H1 (cell line): ENCODE results near the gene NRL. TPM values are rescaled to one million over a fixed set of nuclear protein-coding genes. Genes with fewer than 3 reads are reported as not detected.

Source experiments
- CTCF ChIA-PET: fragments of 300-600 bp; sonication (Branson Sonifier 250); formaldehyde crosslinking; loops from one replicate; lab custom pipeline; 2021; ENCODE audit not compliant: partially characterized antibody; lab: Charles Lee
- POLR2A ChIA-PET: fragments of 300-600 bp; sonication (Branson Sonifier 250); formaldehyde crosslinking; loops from one replicate; lab custom pipeline; 2021; ENCODE audit warnings: inconsistent platforms; ENCODE audit not compliant: partially characterized antibody; lab: Charles Lee
- DNase-seq, 2 experiments: peaks; one replicate each; pipeline versions ENCODE4 v3.0.0 to v3.0.0-alpha.2; 2010 to 2022; ENCODE audit warnings: low spot score in 2 of 2, low read depth in 1 of 2, mixed read lengths in 1 of 2
- FAIRE-seq: peaks from 2 replicates; lab custom pipeline; 2011; peaks lifted over from hg19 to GRCh38; lab: Jason Lieb, UNC
- H2AFZ ChIP-seq: 2 replicates; pipeline ENCODE4 v1.8.1; 2012; ENCODE audit warnings: low read length, inconsistent platforms
- H2AK5ac ChIP-seq: 2 replicates; pipeline ENCODE4 v1.6.1; 2013; ENCODE audit warnings: low read depth, low read length
- H2BK120ac ChIP-seq: replicated peaks from 2 replicates; pipeline ENCODE3; 2013; ENCODE audit warnings: low read depth, low read length, inconsistent platforms
- H2BK12ac ChIP-seq: 2 replicates; pipeline ENCODE4 v1.6.1; 2013; ENCODE audit warnings: low read depth, low read length
- H2BK15ac ChIP-seq: 2 replicates; pipeline ENCODE4 v1.6.1; 2013; ENCODE audit warnings: low read length
- H2BK20ac ChIP-seq: 2 replicates; pipeline ENCODE4 v1.6.1; 2013; ENCODE audit warnings: low read length
- H2BK5ac ChIP-seq: 2 replicates; pipeline ENCODE4 v1.6.1; 2013; ENCODE audit warnings: low read depth, low read length
- H3K14ac ChIP-seq: 2 replicates; pipeline ENCODE4 v1.6.1; 2013; ENCODE audit warnings: inconsistent platforms; ENCODE audit not compliant: insufficient read length
- H3K18ac ChIP-seq: 2 replicates; pipeline ENCODE4 v1.6.1; 2013; ENCODE audit warnings: low read length; ENCODE audit errors: extremely low read depth
- H3K23ac ChIP-seq: 2 replicates; pipeline ENCODE4 v1.6.1; 2013; ENCODE audit warnings: inconsistent platforms; ENCODE audit not compliant: insufficient read length
- H3K23me2 ChIP-seq: 2 replicates; pipeline ENCODE4 v1.6.1; 2013; ENCODE audit warnings: low read depth, low read length
- H3K27ac ChIP-seq: 2 replicates; pipeline ENCODE4 v1.6.1; 2011; ENCODE audit warnings: low read depth, low read length, inconsistent platforms
- H3K27me3 ChIP-seq, 4 experiments: replicated peaks in 1 of 4; 1 replicate in 1 of 4; 2 replicates in 3 of 4; pipeline versions ENCODE4 v1.6.1 to v1.8.1; 2011 to 2013; ENCODE audit warnings: low read length in 3 of 4, mild to moderate bottlenecking in 3 of 4, inconsistent platforms in 2 of 4, mixed read lengths in 2 of 4, moderate library complexity in 1 of 4; ENCODE audit not compliant: control insufficient read depth in 3 of 4, insufficient read depth in 3 of 4; ENCODE audit errors: extremely low read depth in 1 of 4
- H3K36me3 ChIP-seq, 4 experiments: 2 replicates each; pipeline versions ENCODE4 v1.6.1 to v1.8.1; 2011 to 2013; ENCODE audit warnings: mild to moderate bottlenecking in 4 of 4, low read length in 3 of 4, moderate library complexity in 2 of 4, control low read depth in 1 of 4, inconsistent platforms in 1 of 4; ENCODE audit not compliant: insufficient read depth in 4 of 4, control insufficient read depth in 2 of 4
- H3K4ac ChIP-seq: replicated peaks from 2 replicates; pipeline ENCODE3; 2013; ENCODE audit warnings: low read length, low read depth, mixed read lengths, inconsistent platforms; ENCODE audit not compliant: insufficient read length
- H3K4me1 ChIP-seq, 4 experiments: replicated peaks in 1 of 4; 1 replicate in 1 of 4; 2 replicates in 3 of 4; pipeline versions ENCODE4 v1.6.1 to v1.8.1; 2011 to 2013; ENCODE audit warnings: low read length in 3 of 4, inconsistent platforms in 2 of 4, mixed read lengths in 1 of 4; ENCODE audit not compliant: insufficient read depth in 4 of 4, control insufficient read depth in 3 of 4
- H3K4me2 ChIP-seq, 2 experiments: 2 replicates each; pipeline versions ENCODE4 v1.6.1 to v1.8.1; 2011 to 2013; ENCODE audit warnings: low read depth in 2 of 2, low read length in 2 of 2, control low read depth in 1 of 2, inconsistent platforms in 1 of 2, mild to moderate bottlenecking in 1 of 2; ENCODE audit not compliant: insufficient read depth in 1 of 2
- H3K4me3 ChIP-seq, 4 experiments: fragments of 200-600, 300-600 bp in 1 of 4; sonication (generic), shearing (Covaris generic), sonication (Bioruptor Twin) in 1 of 4; 2 replicates each; pipeline versions ENCODE4 v1.5.1 to v1.8.1; 2011 to 2016; ENCODE audit warnings: low read length in 4 of 4, low read depth in 3 of 4, control low read depth in 2 of 4, inconsistent platforms in 2 of 4, mild to moderate bottlenecking in 2 of 4, mixed read lengths in 1 of 4, moderate library complexity in 1 of 4; ENCODE audit not compliant: insufficient read depth in 2 of 4; ENCODE audit errors: extremely low read depth in 1 of 4
- H3K56ac ChIP-seq: replicated peaks from 2 replicates; pipeline ENCODE3; 2013; ENCODE audit warnings: low read depth, mild to moderate bottlenecking, mixed read lengths, low read length, inconsistent platforms; ENCODE audit not compliant: insufficient read length
- H3K79me1 ChIP-seq: 2 replicates; pipeline ENCODE4 v1.6.1; 2013; ENCODE audit warnings: low read depth, low read length, control low read depth
- H3K79me2 ChIP-seq, 2 experiments: 2 replicates each; pipeline versions ENCODE4 v1.6.1 to v1.8.1; 2012 to 2013; ENCODE audit warnings: low read length in 2 of 2, mild to moderate bottlenecking in 2 of 2, inconsistent platforms in 1 of 2; ENCODE audit not compliant: insufficient read depth in 2 of 2, control insufficient read depth in 1 of 2
- H3K9ac ChIP-seq, 4 experiments: replicated peaks in 1 of 4; 1 replicate in 1 of 4; 2 replicates in 3 of 4; pipeline versions ENCODE4 v1.6.1 to v1.8.1; 2011 to 2013; ENCODE audit warnings: low read depth in 3 of 4, low read length in 3 of 4, control low read depth in 2 of 4, mild to moderate bottlenecking in 2 of 4, moderate library complexity in 2 of 4, inconsistent platforms in 1 of 4; ENCODE audit errors: extremely low read depth in 1 of 4
- H3K9me3 ChIP-seq, 2 experiments: 2 replicates each; pipeline versions ENCODE4 v1.6.1 to v1.8.1; 2012 to 2013; ENCODE audit warnings: mild to moderate bottlenecking in 2 of 2, moderate library complexity in 2 of 2, control low read depth in 1 of 2, inconsistent platforms in 1 of 2, low read depth in 1 of 2, low read length in 1 of 2, mixed read lengths in 1 of 2; ENCODE audit not compliant: insufficient read depth in 2 of 2
- H4K20me1 ChIP-seq, 2 experiments: replicated peaks in 1 of 2; 2 replicates each; pipeline versions ENCODE3 to v1.8.1; 2011 to 2013; ENCODE audit warnings: inconsistent platforms in 2 of 2, low read length in 2 of 2, mild to moderate bottlenecking in 1 of 2; ENCODE audit not compliant: insufficient read depth in 2 of 2, control insufficient read depth in 1 of 2
- H4K5ac ChIP-seq: 2 replicates; pipeline ENCODE4 v1.6.1; 2013; ENCODE audit warnings: low read length, low read depth, mixed read lengths, inconsistent platforms; ENCODE audit not compliant: insufficient read length
- H4K8ac ChIP-seq: 2 replicates; pipeline ENCODE4 v1.8.0; 2013; ENCODE audit warnings: mild to moderate bottlenecking, moderate library complexity, low read length, inconsistent platforms; ENCODE audit not compliant: insufficient read depth; ENCODE audit errors: extremely low read depth
- H4K91ac ChIP-seq: replicated peaks from 2 replicates; pipeline ENCODE3; 2013; ENCODE audit warnings: low read length, mixed read lengths, inconsistent platforms; ENCODE audit not compliant: insufficient read length
- BACH1 ChIP-seq: IDR thresholded peaks from 2 replicates; pipeline ENCODE4 v1.6.1; 2012; ENCODE audit warnings: low read length, improper control_type of control experiment
- FOSL1 ChIP-seq: IDR thresholded peaks from 2 replicates; pipeline ENCODE4 v1.6.1; 2011; ENCODE audit warnings: mild to moderate bottlenecking, low read depth, low read length, moderate library complexity; ENCODE audit not compliant: insufficient read depth
- KDM4A ChIP-seq: IDR thresholded peaks from one replicate; pipeline ENCODE4 v1.7.1; 2012; ENCODE audit warnings: low read depth, mild to moderate bottlenecking, moderate library complexity, low read length, inconsistent platforms; ENCODE audit not compliant: severe bottlenecking
- KDM5A ChIP-seq: fragments of 200-600 bp; IDR thresholded peaks from 2 replicates; pipeline ENCODE4 v1.7.1; 2012; ENCODE audit warnings: mild to moderate bottlenecking, low read length, inconsistent platforms, mixed read lengths
- MAX ChIP-seq: IDR thresholded peaks from 2 replicates; pipeline ENCODE4 v1.6.1; 2012; ENCODE audit warnings: inconsistent platforms
- POU5F1 ChIP-seq: IDR thresholded peaks from 2 replicates; pipeline ENCODE4 v1.6.1; 2011; ENCODE audit warnings: low read depth, mild to moderate bottlenecking, low read length, moderate library complexity
- RBBP5 ChIP-seq: IDR thresholded peaks from 2 replicates; pipeline ENCODE4 v1.7.1; 2012; ENCODE audit warnings: low read depth, mild to moderate bottlenecking, inconsistent platforms, low read length, moderate library complexity, borderline replicate concordance
- TAF1 ChIP-seq: IDR thresholded peaks from 2 replicates; pipeline ENCODE4 v1.6.1; 2011; ENCODE audit warnings: mild to moderate bottlenecking, low read depth, low read length
- TBP ChIP-seq: IDR thresholded peaks from 2 replicates; pipeline ENCODE4 v1.6.1; 2011; ENCODE audit warnings: low read depth, low read length, improper control_type of control experiment
- TCF12 ChIP-seq: IDR thresholded peaks from 2 replicates; pipeline ENCODE4 v1.6.1; 2011; ENCODE audit warnings: low read depth, mild to moderate bottlenecking, low read length
- USF2 ChIP-seq: IDR thresholded peaks from 2 replicates; pipeline ENCODE4 v1.6.1; 2011; ENCODE audit warnings: low read length, improper control_type of control experiment
- WGBS, 2 experiments: shearing (Covaris generic) in 1 of 2; methylation state at CpG; one replicate each; pipeline versions ENCODE4 v1.1.6 to v1.1.7; 2013 to 2015; ENCODE audit warnings: low lambda C conversion rate in 2 of 2, mixed read lengths in 2 of 2, inconsistent platforms in 1 of 2, low coverage in 1 of 2, missing lambda C conversion rate in 1 of 2; ENCODE audit not compliant: insufficient replicate concordance in 2 of 2, insufficient coverage in 1 of 2, insufficient read length in 1 of 2; ENCODE audit errors: extremely low coverage in 1 of 2, missing lambda C conversion rate in 1 of 2; 5-methylcytosine and 5-hydroxymethylcytosine counted together
- polyA plus RNA-seq, 7 experiments: library from polyadenylated mRNA; depleted of rRNA in 3 of 7; stranded (reverse) in 5 of 7; unstranded in 2 of 7; fragments of >200 nt in 5 of 7; fragments of 200-250 nt in 2 of 7; gene quantifications; 1 replicate in 5 of 7; 2 replicates in 1 of 7; 4 replicates in 1 of 7; pipeline versions ENCODE4 v1.2.1 to v1.2.3, GENCODE V29; 2011 to 2013; ENCODE audit warnings: missing spikeins in 2 of 7, mixed read lengths in 2 of 7
- total RNA-seq: library from RNA; stranded (reverse); fragmentation: NEBNext Ultra II Directional; extraction: Animal tissue kit (Norgen Biotek cat#: 25700); gene quantifications from 2 replicates; pipeline ENCODE4 v1.2.1, GENCODE V29; 2021

The NRL gene
- total and polyA plus RNA-seq, 2 of the 8 experiments (the other 6 are each of a cell fraction or from before 2014, with no cell fraction given): 1.1 to 2.2 TPM

GRCh38 chr14:24082411-24083080, 32.2 kb downstream of the NRL start:
- peak overlapping the region; percentile 75; the same call in 1 of the 2 replicates for H2BK12ac ChIP-seq
- peak overlapping the region in 1 of 2 experiments; percentile 75; a peak in 1 of 4 replicates for H3K4me2 ChIP-seq
- no peak overlapping the region for H3K18ac ChIP-seq
- no peak overlapping the region for H3K14ac ChIP-seq
- H3K27me3 ChIP-seq: peaks cover 0 to 10% (median 7%) of the 10 kb centered on the region in 4 experiments; a peak in 5 of 7 replicates
- H3K9ac ChIP-seq: no peak overlapping the region
- H3K79me1 ChIP-seq: no peaks in the 10 kb centered on the region
- H3K79me2 ChIP-seq: no peaks in the 10 kb centered on the region
- no peak overlapping the region for H2BK20ac ChIP-seq
- H3K4me3 ChIP-seq: no peak overlapping the region
- ChIA-PET POLR2A (interaction anchor here (0.8 to 27.2 kb wide), 8 partner anchors 10 to 32 kb away, joined by 4 to 626 read pairs (median 22); partner anchors contain the start of genes CARMIL3, CPNE6, DCAF11 and NRL), CTCF (interaction anchor here (0.8 to 23.8 kb wide), 8 partner anchors 10 to 77 kb away, joined by 3 to 316 read pairs (median 5); partner anchors contain the start of genes DCAF11 and PCK2)
- H4K8ac ChIP-seq: no peak overlapping the region
- H2AFZ ChIP-seq: no peak overlapping the region
- no peak overlapping the region for H3K27ac ChIP-seq
- H3K23ac ChIP-seq: no peak overlapping the region
- H4K20me1 ChIP-seq: no peaks in the 10 kb centered on the region
- peaks cover 0 to 17% (median 12%) of the 10 kb centered on the region in 4 experiments; a peak in 6 of 7 replicates for H3K4me1 ChIP-seq
- no peak overlapping the region for H4K5ac ChIP-seq
- no peak overlapping the region for H3K4ac ChIP-seq
- TF ChIP-seq TCF12: no peak
- TF ChIP-seq KDM5A: no peak
- TF ChIP-seq FOSL1: no peak
- no peak for TF ChIP-seq MAX
- no peak for TF ChIP-seq TAF1
- no peak for TF ChIP-seq TBP
- no peak for TF ChIP-seq BACH1
- TF ChIP-seq POU5F1: no peak
- no peak for TF ChIP-seq KDM4A
- TF ChIP-seq RBBP5: no peak
- TF ChIP-seq USF2: no peak
- H3K56ac ChIP-seq: no peak overlapping the region
- H3K36me3 ChIP-seq: no peaks in the 10 kb centered on the region
- H2BK15ac ChIP-seq: peak overlapping the region; percentile 53; the same call in 1 of the 2 replicates
- H2AK5ac ChIP-seq: peak overlapping the region; percentile 65; the same call in 1 of the 2 replicates
- FAIRE-seq (no peak), DNase-seq (no peak)
- no peak overlapping the region for H4K91ac ChIP-seq
- no peak overlapping the region for H2BK5ac ChIP-seq
- WGBS, 2 experiments: 86% methylated on average over 5 of the region's 5 CpGs; no CpG with 5 or more reads in 1 of the 2 experiments
- peaks cover 11% of the 10 kb centered on the region; the same call in 1 of the 2 replicates for H3K23me2 ChIP-seq
- no peaks in the 10 kb centered on the region for H3K9me3 ChIP-seq
- H2BK120ac ChIP-seq: no peak overlapping the region
